T-helper 22 cell (primary cell): ENCODE data around the gene RASGEF1C.

ENCODE experiments used
- DNase-seq: peaks from one replicate; pipeline ENCODE4 v3.0.0-alpha.2; 2020; ENCODE audit warnings: low read depth

RASGEF1C gene

GRCh38 chr5:180081481-180081880 is 127.5 kb downstream of the RASGEF1C start:
- DNase-seq = no peak

GRCh38 chr5:180080486-180081280 is 128.3 kb downstream of the RASGEF1C start:
- no peak for DNase-seq

- no peak for DNase-seq
Measured at GRCh38 chr5:180079702-180080466, 129.1 kb downstream of the RASGEF1C start.

- DNase-seq = no peak
Measured at GRCh38 chr5:180078348-180078747, 130.7 kb downstream of the RASGEF1C start.

GRCh38 chr5:180077594-180078284 is 131.3 kb downstream of the RASGEF1C start:
- DNase-seq = no peak

- DNase-seq = no peak
Measured at GRCh38 chr5:180075703-180076102, 133.3 kb downstream of the RASGEF1C start.

- DNase-seq = no peak
Measured at GRCh38 chr5:180074462-180074861, 134.5 kb downstream of the RASGEF1C start.

- peak; percentile 6 for DNase-seq
Measured at GRCh38 chr5:180072556-180072955, 136.5 kb downstream of the RASGEF1C start.

- no peak for DNase-seq
Measured at GRCh38 chr5:180072256-180072548, 136.8 kb downstream of the RASGEF1C start.

- peak; percentile 62 for DNase-seq
Measured at GRCh38 chr5:180071531-180072255, 137.3 kb downstream of the RASGEF1C start, which contains the start of gene RNF130. Gene RNF130 (minus strand): TSS chr5:180071759. CDS start chr5:180071702, 57 bp downstream.

- DNase-seq = no peak
Measured at GRCh38 chr5:180070756-180071530, 138.1 kb downstream of the RASGEF1C start.

GRCh38 chr5:180069589-180070247 is 139.3 kb downstream of the RASGEF1C start:
- DNase-seq = no peak

- DNase-seq = no peak
Measured at GRCh38 chr5:180068519-180069090, 140.4 kb downstream of the RASGEF1C start.

- DNase-seq = no peak
Measured at GRCh38 chr5:180067986-180068385, 141.0 kb downstream of the RASGEF1C start.

- DNase-seq = no peak
Measured at GRCh38 chr5:180060192-180060591, 148.8 kb downstream of the RASGEF1C start.

GRCh38 chr5:180059326-180059725 is 149.7 kb downstream of the RASGEF1C start:
- DNase-seq = no peak

- DNase-seq = no peak
Measured at GRCh38 chr5:180056153-180056552, 152.9 kb downstream of the RASGEF1C start.

GRCh38 chr5:180054226-180054625 is 154.8 kb downstream of the RASGEF1C start:
- DNase-seq = no peak

GRCh38 chr5:180053061-180053602 is 155.9 kb downstream of the RASGEF1C start:
- no peak for DNase-seq

GRCh38 chr5:180052211-180052818 is 156.7 kb downstream of the RASGEF1C start:
- DNase-seq = no peak
